Large intestine (tissue), 3 donors: ENCODE data around the gene PTTG1IP. TPM values are rescaled to one million over a fixed set of nuclear protein-coding genes. Genes with fewer than 3 reads are reported as not detected.

Source experiments
- DNase-seq, 2 donors: peaks; one replicate each; pipeline versions ENCODE4 v3.0.0 to v3.0.0-alpha.2; 2013
- H3K27ac ChIP-seq: one replicate; pipeline ENCODE4 v1.5.1; 2013; ENCODE audit warnings: low read length
- H3K27me3 ChIP-seq: 2 replicates; pipeline ENCODE4 v1.6.1; 2013; ENCODE audit warnings: low read length; ENCODE audit not compliant: control insufficient read depth, insufficient read depth
- H3K36me3 ChIP-seq: 2 replicates; pipeline ENCODE4 v1.6.1; 2013; ENCODE audit warnings: low read length; ENCODE audit not compliant: control insufficient read depth, insufficient read depth
- H3K4me1 ChIP-seq: one replicate; pipeline ENCODE4 v1.6.1; 2013; ENCODE audit warnings: low read length; ENCODE audit not compliant: control insufficient read depth, insufficient read depth
- H3K4me3 ChIP-seq: one replicate; pipeline ENCODE4 v1.5.1; 2013; ENCODE audit warnings: low read length
- H3K9me3 ChIP-seq: one replicate; pipeline ENCODE4 v1.6.1; 2013; ENCODE audit warnings: mild to moderate bottlenecking, low read depth, low read length, moderate library complexity; ENCODE audit not compliant: control insufficient read depth
- WGBS: methylation state at CpG from one replicate; pipeline ENCODE4 v1.1.5; 2013; ENCODE audit warnings: low lambda C conversion rate; ENCODE audit not compliant: insufficient coverage; 5-methylcytosine and 5-hydroxymethylcytosine counted together
- polyA plus RNA-seq: library from polyadenylated mRNA; unstranded; fragments of 120-200 nt; gene quantifications from one replicate; pipeline ENCODE4 v1.2.1, GENCODE V29; 2013

The PTTG1IP gene
- polyA plus RNA-seq, 1 donor = 185 TPM

GRCh38 chr21:44909719-44910118, 36.2 kb upstream of the PTTG1IP start:
- H3K36me3 ChIP-seq = no peaks in the 10 kb centered on the region
- DNase-seq = no peak
- H3K27me3 ChIP-seq = no peaks in the 10 kb centered on the region
- peaks cover 46% of the 10 kb centered on the region for H3K4me1 ChIP-seq
- H3K9me3 ChIP-seq = peaks cover 2% of the 10 kb centered on the region
- WGBS = no CpG with 5 or more reads among the region's 9 CpGs
- H3K4me3 ChIP-seq = no peak overlapping the region
- H3K27ac ChIP-seq = no peak overlapping the region

GRCh38 chr21:44908908-44909307, 35.4 kb upstream of the PTTG1IP start:
- WGBS = no CpG with 5 or more reads among the region's 21 CpGs
- DNase-seq = no peak
- Histone ChIP-seq H3K9me3 (peaks cover 2% of the 10 kb centered on the region), H3K4me1 (peaks cover 38% of the 10 kb centered on the region), H3K4me3 (no peak overlapping the region), H3K36me3 (no peaks in the 10 kb centered on the region), H3K27me3 (no peaks in the 10 kb centered on the region), H3K27ac (peak overlapping the region; percentile 32)

GRCh38 chr21:44907966-44908895, 34.7 kb upstream of the PTTG1IP start:
- Histone ChIP-seq H3K27ac (peak overlapping the region; percentile 72), H3K4me1 (peaks cover 31% of the 10 kb centered on the region), H3K9me3 (peaks cover 2% of the 10 kb centered on the region), H3K36me3 (no peaks in the 10 kb centered on the region), H3K27me3 (no peaks in the 10 kb centered on the region), H3K4me3 (no peak overlapping the region)
- no CpG with 5 or more reads among the region's 25 CpGs for WGBS
- no peak for DNase-seq

DNA sequence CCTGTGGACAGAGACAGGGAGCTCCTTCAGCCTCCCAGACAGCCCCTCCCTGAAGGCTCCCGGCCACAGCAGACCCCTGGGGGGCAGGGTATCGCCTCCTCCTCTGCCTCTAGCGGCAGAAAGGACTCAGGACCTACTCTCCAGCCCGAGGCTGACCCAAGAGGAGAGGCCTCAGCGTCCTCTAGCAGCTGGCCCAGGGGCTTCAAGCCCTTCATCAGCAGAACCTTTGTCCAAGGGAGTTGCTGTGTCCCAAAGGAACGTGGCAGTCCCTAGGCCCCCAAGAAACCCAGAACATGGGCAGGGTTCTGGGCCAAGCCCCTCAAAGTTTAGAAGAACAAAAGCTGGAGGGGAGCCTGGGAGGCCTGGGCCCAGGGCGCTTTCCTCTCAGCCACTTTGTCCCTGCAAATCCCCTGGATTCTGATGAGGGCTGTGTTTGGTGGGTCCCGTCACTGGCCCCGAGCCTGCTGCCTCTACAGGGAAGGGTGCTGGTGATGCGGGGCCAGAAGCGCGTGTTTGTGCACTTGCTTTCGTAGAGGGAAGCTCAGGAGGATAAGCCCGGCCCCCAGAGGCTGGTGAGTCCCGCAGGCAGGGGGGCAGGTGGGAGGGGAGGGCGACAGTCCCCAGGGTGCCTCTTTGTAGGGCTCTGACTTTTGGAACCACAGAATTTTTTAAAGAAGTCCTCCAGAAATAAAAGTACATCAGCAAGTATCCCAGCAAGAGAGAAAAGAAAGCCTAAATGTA, 33.9 kb upstream of the PTTG1IP start:
- no peak for DNase-seq
- WGBS = 100% methylated on average over 1 of the region's 16 CpGs
- H3K4me1 ChIP-seq = peaks cover 26% of the 10 kb centered on the region
- peak overlapping the region; percentile 72 for H3K27ac ChIP-seq
- no peaks in the 10 kb centered on the region for H3K27me3 ChIP-seq
- H3K9me3 ChIP-seq = peaks cover 2% of the 10 kb centered on the region
- no peaks in the 10 kb centered on the region for H3K36me3 ChIP-seq
- H3K4me3 ChIP-seq = no peak overlapping the region

GRCh38 chr21:44905728-44906090, 32.2 kb upstream of the PTTG1IP start:
- DNase-seq = no peak
- no peaks in the 10 kb centered on the region for H3K27me3 ChIP-seq
- WGBS = 80% methylated on average over 2 of the region's 7 CpGs
- no peak overlapping the region for H3K27ac ChIP-seq
- peaks cover 15% of the 10 kb centered on the region for H3K4me1 ChIP-seq
- no peaks in the 10 kb centered on the region for H3K36me3 ChIP-seq
- H3K9me3 ChIP-seq = peaks cover 2% of the 10 kb centered on the region
- H3K4me3 ChIP-seq = no peak overlapping the region

- Histone ChIP-seq H3K27ac (no peak overlapping the region), H3K4me3 (no peak overlapping the region), H3K27me3 (no peaks in the 10 kb centered on the region), H3K4me1 (peaks cover 10% of the 10 kb centered on the region), H3K36me3 (no peaks in the 10 kb centered on the region), H3K9me3 (peaks cover 2% of the 10 kb centered on the region)
- DNase-seq = no peak
- no CpG with 5 or more reads among the region's 22 CpGs for WGBS
Measured at GRCh38 chr21:44905016-44905727, 31.7 kb upstream of the PTTG1IP start.

- Histone ChIP-seq H3K9me3 (peaks cover 2% of the 10 kb centered on the region), H3K4me1 (peaks cover 7% of the 10 kb centered on the region), H3K27me3 (no peaks in the 10 kb centered on the region), H3K4me3 (no peak overlapping the region), H3K36me3 (no peaks in the 10 kb centered on the region), H3K27ac (no peak overlapping the region)
- WGBS = no CpG with 5 or more reads among the region's 14 CpGs
- no peak for DNase-seq
Measured at GRCh38 chr21:44904141-44904923, 30.8 kb upstream of the PTTG1IP start.

- no peak for DNase-seq
- Histone ChIP-seq H3K27me3 (no peaks in the 10 kb centered on the region), H3K27ac (no peak overlapping the region), H3K4me1 (peaks cover 12% of the 10 kb centered on the region), H3K36me3 (no peaks in the 10 kb centered on the region), H3K9me3 (no peaks in the 10 kb centered on the region), H3K4me3 (no peak overlapping the region)
- WGBS = no CpG with 5 or more reads among the region's 22 CpGs
Measured at GRCh38 chr21:44903689-44904088, 30.2 kb upstream of the PTTG1IP start.

- Histone ChIP-seq H3K4me1 (peaks cover 12% of the 10 kb centered on the region), H3K27me3 (no peaks in the 10 kb centered on the region), H3K9me3 (no peaks in the 10 kb centered on the region), H3K27ac (no peak overlapping the region), H3K36me3 (no peaks in the 10 kb centered on the region), H3K4me3 (no peak overlapping the region)
- DNase-seq = no peak
- WGBS = no CpG with 5 or more reads among the region's 18 CpGs
Measured at GRCh38 chr21:44903050-44903685, 29.7 kb upstream of the PTTG1IP start.
